ENCODE results near the gene SLC30A2. TPM values are rescaled to one million over a fixed set of nuclear protein-coding genes. Genes with fewer than 3 reads are reported as not detected.

SLC30A2 gene
- total and polyA plus RNA-seq, 9 of the 15 experiments (the other 6 are each of a cell fraction or from before 2014, with no cell fraction given): 0.01 to 0.18 (median 0.06) TPM; not detected in 3

DNA sequence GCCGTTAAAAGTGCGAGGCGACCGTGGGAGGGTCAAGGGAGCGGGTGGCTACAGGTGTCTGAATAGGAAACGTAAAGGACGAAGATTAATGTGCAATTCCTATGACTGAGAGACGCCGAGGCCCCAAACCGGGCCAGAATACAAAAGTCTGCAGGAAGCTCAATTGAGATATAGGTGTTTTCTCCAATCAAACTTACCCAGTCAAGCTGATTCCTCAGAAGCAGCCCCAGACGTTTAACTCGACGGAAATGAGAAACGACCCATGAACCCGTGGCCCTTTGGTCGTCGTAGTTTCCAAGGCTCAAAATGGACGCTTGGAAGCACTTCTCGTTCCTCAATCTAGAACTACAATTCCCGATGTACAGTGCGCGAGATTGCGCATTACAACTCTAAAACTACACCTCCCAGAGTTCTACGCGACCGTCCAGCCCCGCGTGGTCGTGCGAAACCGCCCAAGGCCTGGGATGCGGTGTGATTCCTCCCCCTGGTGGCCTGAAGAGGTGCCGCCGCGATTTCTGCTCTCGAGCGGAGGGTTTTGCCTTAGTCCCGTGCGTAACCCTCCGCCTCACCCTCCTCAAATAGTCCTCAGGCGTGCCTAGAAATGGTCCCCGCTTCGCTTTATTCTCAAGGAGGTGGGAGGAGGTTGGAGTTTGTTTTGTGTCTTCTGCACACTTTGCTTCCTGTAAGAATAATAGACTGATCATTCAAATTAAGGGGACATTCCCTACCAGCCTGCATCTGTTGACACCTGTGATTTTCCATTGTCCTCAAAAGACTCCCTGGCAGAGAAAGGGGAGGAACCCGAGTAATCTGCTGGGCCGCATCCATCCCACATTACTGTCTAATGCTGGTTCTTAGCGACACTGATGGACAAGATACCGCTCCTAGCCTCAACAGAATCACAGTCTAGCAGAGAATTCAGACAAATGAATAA, 47.8 kb downstream of the SLC30A2 start, which contains the start of gene PAFAH2 (continued):
- TF ChIP-seq SREBF1 (IDR thresholded peaks at IDR 0.05; ENCODE audit: borderline replicate concordance, low read depth, low read length): peak; percentile 83; the same call in 1 of the 2 replicates
- no peak for TF ChIP-seq HBP1 (CRISPR knock-in tag; IDR thresholded peaks at IDR 0.05)
- TF ChIP-seq SPI1 (IDR thresholded peaks at IDR 0.05; ENCODE audit: borderline replicate concordance, low read depth, low read length): peak; percentile 54; the same call in 1 of the 2 replicates
- TF ChIP-seq ZNF518B (CRISPR knock-in tag; IDR thresholded peaks at IDR 0.05): no peak
- peak; percentile 68; the same call in 1 of the 2 replicates for TF ChIP-seq PML (IDR thresholded peaks at IDR 0.05; ENCODE audit: low read length)
- peak; percentile 98 for TF ChIP-seq POU5F1 (IDR thresholded peaks at IDR 0.05; ENCODE audit: borderline replicate concordance, low read depth, low read length, partially characterized antibody)
- TF ChIP-seq ZNF324 (CRISPR knock-in tag; IDR thresholded peaks at IDR 0.05): no peak
- peak; percentile 94 for TF ChIP-seq MTA1 (IDR thresholded peaks at IDR 0.05; ENCODE audit: borderline replicate concordance)
- TF ChIP-seq CREBBP (IDR thresholded peaks at IDR 0.05; ENCODE audit: low read depth, low read length): no peak
- peak; percentile 92 for TF ChIP-seq RNF2 (IDR thresholded peaks at IDR 0.05)
- TF ChIP-seq, protein P1, sequence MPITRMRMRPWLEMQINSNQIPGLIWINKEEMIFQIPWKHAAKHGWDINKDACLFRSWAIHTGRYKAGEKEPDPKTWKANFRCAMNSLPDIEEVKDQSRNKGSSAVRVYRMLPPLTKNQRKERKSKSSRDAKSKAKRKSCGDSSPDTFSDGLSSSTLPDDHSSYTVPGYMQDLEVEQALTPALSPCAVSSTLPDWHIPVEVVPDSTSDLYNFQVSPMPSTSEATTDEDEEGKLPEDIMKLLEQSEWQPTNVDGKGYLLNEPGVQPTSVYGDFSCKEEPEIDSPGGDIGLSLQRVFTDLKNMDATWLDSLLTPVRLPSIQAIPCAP (CRISPR knock-in tag; IDR thresholded peaks at IDR 0.05; ENCODE audit: borderline replicate concordance): no peak
- TF ChIP-seq MYNN (IDR thresholded peaks at IDR 0.05): peak; percentile 88
- no peak for TF ChIP-seq MYNN (CRISPR knock-in tag; IDR thresholded peaks at IDR 0.05)
- TF ChIP-seq SIX5 (IDR thresholded peaks at IDR 0.05; ENCODE audit: borderline replicate concordance in 1 of 2, insufficient read depth in 1 of 2, low read depth in 1 of 2, low read length in 2 of 2): peak; percentile 100
- TF ChIP-seq ARID4B (CRISPR knock-in tag; IDR thresholded peaks at IDR 0.05): peak; percentile 97
